Measurements from ENCODE around the gene TOGARAM2. TPM values are rescaled to one million over a fixed set of nuclear protein-coding genes. Genes with fewer than 3 reads are reported as not detected.

TOGARAM2 gene
- total RNA-seq, 1 donor from 2014 or later: 15.4 TPM

GRCh38 chr2:29006980-29007301 is 25.8 kb downstream of the TOGARAM2 start:
- peaks cover 19% of the 10 kb centered on the region for H3K4me1 ChIP-seq
- H3K4me3 ChIP-seq: no peak overlapping the region
- H3K27ac ChIP-seq: no peak overlapping the region
- ATAC-seq: no peak
- no peaks in the 10 kb centered on the region for H3K36me3 ChIP-seq
- intact Hi-C loops (cut with DNase I): no loop called here
- TF ChIP-seq CTCF (IDR thresholded peaks at IDR 0.05): no peak
- no peaks in the 10 kb centered on the region for H3K27me3 ChIP-seq (ENCODE audit: low read depth)
- DNase-seq: no peak
- H3K9me3 ChIP-seq: no peaks in the 10 kb centered on the region

DNA sequence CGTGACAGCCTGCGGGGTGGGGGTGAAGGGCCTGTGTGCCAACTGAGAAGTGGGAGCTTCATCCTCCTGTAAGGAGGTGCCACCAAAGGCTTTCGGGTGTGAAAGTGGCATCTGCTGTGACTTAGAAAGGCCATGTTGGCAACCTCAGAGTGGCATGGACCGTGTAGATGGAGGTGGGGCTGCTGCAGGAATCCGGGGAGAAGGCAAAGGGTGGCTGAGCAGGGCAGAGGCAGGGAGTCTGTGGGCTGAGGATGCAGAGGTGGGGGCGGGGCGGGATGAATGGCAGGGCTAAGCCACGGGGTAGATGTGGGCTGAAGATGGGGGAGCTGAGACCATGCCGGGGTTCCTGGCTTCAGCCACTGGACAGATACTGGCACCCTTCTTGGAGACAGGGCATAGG is 28.2 kb downstream of the TOGARAM2 start:
- Histone ChIP-seq H3K4me3 (no peak overlapping the region), H3K27ac (no peak overlapping the region), H3K27me3 (ENCODE audit: low read depth) (no peaks in the 10 kb centered on the region), H3K9me3 (no peaks in the 10 kb centered on the region), H3K36me3 (no peaks in the 10 kb centered on the region), H3K4me1 (peaks cover 28% of the 10 kb centered on the region)
- TF ChIP-seq CTCF (IDR thresholded peaks at IDR 0.05): no peak
- DNase-seq (no peak), ATAC-seq (no peak)
- intact Hi-C loops (cut with DNase I): no loop called here

DNA sequence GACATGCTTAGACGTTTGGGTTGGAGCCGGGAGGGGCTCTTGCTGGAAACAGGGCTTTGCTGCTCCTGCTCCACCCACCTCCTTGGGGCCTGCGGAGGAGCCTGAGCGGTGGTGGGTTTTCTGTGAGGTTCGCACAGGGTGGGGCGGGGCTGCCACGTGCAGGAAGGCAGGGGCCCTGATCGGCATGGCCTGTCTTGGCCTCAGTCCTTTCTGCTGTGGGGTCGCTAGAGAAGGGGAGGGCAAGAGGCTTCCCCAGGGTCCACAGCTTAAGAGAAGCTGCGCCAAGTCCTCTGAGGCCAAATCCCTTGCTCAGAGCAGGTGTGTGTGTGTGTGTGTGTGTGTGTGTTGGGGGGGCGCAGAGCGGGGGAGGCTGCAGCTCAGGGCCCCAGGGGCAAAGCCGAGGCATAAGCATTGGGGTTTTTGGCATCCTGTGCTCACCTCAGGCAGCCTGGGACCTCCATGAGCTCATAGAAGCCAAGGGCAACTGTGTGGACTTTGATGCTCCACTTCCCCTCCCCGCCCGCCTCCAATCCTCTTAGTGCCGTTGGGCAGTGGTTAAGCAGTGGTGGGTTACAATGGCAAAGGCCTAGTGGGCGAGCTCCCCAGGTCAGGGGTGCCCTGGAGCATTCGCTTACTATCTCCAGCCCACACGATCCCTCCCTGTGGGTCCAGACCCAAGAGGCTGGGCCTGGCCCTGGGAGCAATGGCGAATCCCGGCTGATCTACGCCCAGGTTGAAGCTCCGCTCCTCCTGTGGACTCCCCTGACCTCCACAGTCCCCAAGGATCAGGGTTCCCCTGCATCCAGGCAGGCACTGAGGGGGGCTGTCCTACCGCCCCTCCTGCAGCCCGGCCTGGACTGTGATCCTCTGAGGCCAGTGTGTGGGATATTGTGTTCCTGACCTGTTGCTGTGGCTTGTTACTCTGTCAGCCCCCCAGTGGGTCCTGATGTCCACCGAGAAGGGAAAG is 28.9 kb downstream of the TOGARAM2 start:
- Histone ChIP-seq H3K9me3 (no peaks in the 10 kb centered on the region), H3K4me3 (no peak overlapping the region), H3K4me1 (peaks cover 35% of the 10 kb centered on the region), H3K27me3 (ENCODE audit: low read depth) (no peaks in the 10 kb centered on the region), H3K27ac (peak overlapping the region; percentile 76), H3K36me3 (no peaks in the 10 kb centered on the region)
- intact Hi-C loops (cut with DNase I): no loop called here
- ATAC-seq: no peak
- no peak for DNase-seq
- TF ChIP-seq CTCF (IDR thresholded peaks at IDR 0.05): no peak

- no peak for DNase-seq
- peak; percentile 19 to 30 for ATAC-seq
- Histone ChIP-seq H3K9me3 (no peaks in the 10 kb centered on the region), H3K4me3 (no peak overlapping the region), H3K27ac (peak overlapping the region; percentile 76), H3K4me1 (peaks cover 41% of the 10 kb centered on the region), H3K27me3 (ENCODE audit: low read depth) (no peaks in the 10 kb centered on the region), H3K36me3 (no peaks in the 10 kb centered on the region)
- intact Hi-C loops (cut with DNase I): no loop called here
- TF ChIP-seq CTCF (IDR thresholded peaks at IDR 0.05): no peak
Measured at GRCh38 chr2:29010946-29011345, 29.8 kb downstream of the TOGARAM2 start.

DNA sequence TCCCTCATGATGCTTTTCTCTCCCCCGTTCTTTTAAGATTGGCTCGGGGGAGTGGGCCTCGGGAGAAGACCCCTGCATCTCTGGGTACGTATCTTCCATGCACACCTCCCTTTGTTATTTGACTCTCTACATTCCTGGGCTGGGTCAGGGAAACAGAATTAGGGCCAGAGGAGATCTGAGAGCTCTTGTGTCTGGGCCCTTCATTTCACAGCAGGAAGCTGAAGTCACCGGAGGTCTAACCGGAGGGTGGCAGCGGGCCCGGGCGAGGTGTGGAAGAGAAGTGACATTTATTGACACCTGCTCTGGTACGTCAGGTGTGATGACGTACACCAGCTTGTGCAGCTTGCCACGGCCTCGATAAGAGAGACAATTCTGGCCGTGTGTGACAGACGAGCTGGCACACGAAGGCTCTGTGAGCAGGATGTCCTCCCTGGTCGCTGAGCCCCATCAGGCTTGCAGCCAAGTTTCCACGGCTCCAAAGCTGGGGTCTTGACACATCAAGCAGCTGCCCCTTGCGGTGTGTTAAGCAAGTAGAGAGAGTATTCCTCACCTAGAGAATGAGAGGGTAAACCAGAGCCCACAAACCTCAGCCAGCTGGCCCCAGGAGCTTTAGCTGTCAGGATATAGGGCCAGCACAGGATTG is 30.4 kb downstream of the TOGARAM2 start:
- no peaks in the 10 kb centered on the region for H3K27me3 ChIP-seq (ENCODE audit: low read depth)
- intact Hi-C loops (cut with DNase I): no loop called here
- DNase-seq: peak; percentile 78
- H3K9me3 ChIP-seq: no peaks in the 10 kb centered on the region
- no peak overlapping the region for H3K4me3 ChIP-seq
- peak; percentile 75 to 79 for ATAC-seq
- H3K36me3 ChIP-seq: no peaks in the 10 kb centered on the region
- H3K27ac ChIP-seq: peak overlapping the region; percentile 76
- no peak for TF ChIP-seq CTCF (IDR thresholded peaks at IDR 0.05)
- H3K4me1 ChIP-seq: peaks cover 41% of the 10 kb centered on the region

Measured in lower lobe of right lung (tissue), 2 donors.